ENCODE data around the gene TEDC2.

TEDC2 gene

GRCh38 chr16:2427526-2427925 lies 32.4 kb upstream of the TEDC2 start:
- Histone ChIP-seq H3K36me3 (ENCODE audit: insufficient read depth) (peaks cover 5% of the 10 kb centered on the region; the same call in 1 of the 2 replicates), H3K4me2 (no peak overlapping the region), H3K4me1 (ENCODE audit: low read depth, poor library complexity, severe bottlenecking) (peaks cover 17% of the 10 kb centered on the region), H3K79me2 (ENCODE audit: insufficient read depth, low read depth) (peaks cover 22% of the 10 kb centered on the region), H3K4me3 (IDR thresholded peaks at IDR 0.05; ENCODE audit: insufficient read depth, low read depth, low read length) (no peak overlapping the region), H3K27ac (no peak overlapping the region), H3K27me3 (ENCODE audit: insufficient read depth, low read depth) (no peaks in the 10 kb centered on the region), H2AFZ (ENCODE audit: low read depth) (no peak overlapping the region), H3K9ac (no peak overlapping the region), H4K20me1 (ENCODE audit: insufficient read depth) (no peaks in the 10 kb centered on the region)
- TF ChIP-seq CTCF (conservative IDR thresholded peaks at IDR 0.05; ENCODE audit: low read depth, low read length) = no peak

GRCh38 chr16:2428051-2428783 lies 31.7 kb upstream of the TEDC2 start:
- peak overlapping the region; percentile 69 for H3K9ac ChIP-seq
- H3K79me2 ChIP-seq (ENCODE audit: insufficient read depth, low read depth) = peaks cover 22% of the 10 kb centered on the region
- H3K36me3 ChIP-seq (ENCODE audit: insufficient read depth) = peaks cover 9% of the 10 kb centered on the region; the same call in 1 of the 2 replicates
- peak overlapping the region; percentile 98 for H2AFZ ChIP-seq (ENCODE audit: low read depth)
- H4K20me1 ChIP-seq (ENCODE audit: insufficient read depth) = no peaks in the 10 kb centered on the region
- 0 out of 2 replicates have a peak overlapping the region, but pooled peaks have one; percentile 19 for H3K27ac ChIP-seq
- H3K4me3 ChIP-seq (IDR thresholded peaks at IDR 0.05; ENCODE audit: insufficient read depth, low read depth, low read length) = no peak overlapping the region
- H3K4me1 ChIP-seq (ENCODE audit: low read depth, poor library complexity, severe bottlenecking) = peaks cover 17% of the 10 kb centered on the region
- no peak for TF ChIP-seq CTCF (conservative IDR thresholded peaks at IDR 0.05; ENCODE audit: low read depth, low read length)
- H3K27me3 ChIP-seq (ENCODE audit: insufficient read depth, low read depth) = no peaks in the 10 kb centered on the region
- H3K4me2 ChIP-seq = peak overlapping the region; percentile 93

- H3K9ac ChIP-seq = peak overlapping the region; percentile 69
These were observed 31.2 kb upstream of the TEDC2 start for GRCh38 chr16:2428784-2429033.

GRCh38 chr16:2429034-2429770 lies 30.7 kb upstream of the TEDC2 start, which contains the start of gene CCNF:
Gene CCNF, plus strand, starts transcription at chr16:2429447. Its CDS starts 35 bp downstream, at chr16:2429482.
- Histone ChIP-seq H2AFZ (ENCODE audit: low read depth) (peak within 1 kb of the TSS; percentile 98), H3K4me1 (ENCODE audit: low read depth, poor library complexity, severe bottlenecking) (peaks cover 17% of the 10 kb centered on the region), H3K36me3 (ENCODE audit: insufficient read depth) (peaks cover 15% of the 10 kb centered on the region; the same call in 1 of the 2 replicates), H3K9ac (peak within 1 kb of the TSS; percentile 69), H3K79me2 (ENCODE audit: insufficient read depth, low read depth) (peaks cover 22% of the 10 kb centered on the region), H3K27me3 (ENCODE audit: insufficient read depth, low read depth) (no peaks in the 10 kb centered on the region), H3K27ac (0 out of 2 replicates have a peak within 1 kb of the TSS, but pooled peaks have one; percentile 19), H3K4me2 (peak within 1 kb of the TSS; percentile 98), H4K20me1 (ENCODE audit: insufficient read depth) (no peaks in the 10 kb centered on the region), H3K4me3 (IDR thresholded peaks at IDR 0.05; ENCODE audit: insufficient read depth, low read depth, low read length) (peak within 1 kb of the TSS; percentile 41)
- TF ChIP-seq CTCF (conservative IDR thresholded peaks at IDR 0.05; ENCODE audit: low read depth, low read length) = no peak

More at GRCh38 chr16:2428784-2429033, 31.2 kb upstream of the TEDC2 start:
- no peaks in the 10 kb centered on the region for H3K27me3 ChIP-seq (ENCODE audit: insufficient read depth, low read depth)
- peaks cover 22% of the 10 kb centered on the region for H3K79me2 ChIP-seq (ENCODE audit: insufficient read depth, low read depth)
- H3K36me3 ChIP-seq (ENCODE audit: insufficient read depth) = peaks cover 12% of the 10 kb centered on the region; the same call in 1 of the 2 replicates
- peaks cover 17% of the 10 kb centered on the region for H3K4me1 ChIP-seq (ENCODE audit: low read depth, poor library complexity, severe bottlenecking)
- H4K20me1 ChIP-seq (ENCODE audit: insufficient read depth) = no peaks in the 10 kb centered on the region
- H2AFZ ChIP-seq (ENCODE audit: low read depth) = peak overlapping the region; percentile 98
- H3K27ac ChIP-seq = 0 out of 2 replicates have a peak overlapping the region, but pooled peaks have one; percentile 19
- no peak for TF ChIP-seq CTCF (conservative IDR thresholded peaks at IDR 0.05; ENCODE audit: low read depth, low read length)
- H3K4me3 ChIP-seq (IDR thresholded peaks at IDR 0.05; ENCODE audit: insufficient read depth, low read depth, low read length) = no peak overlapping the region
- peak overlapping the region; percentile 93 for H3K4me2 ChIP-seq
